ENCODE measurements around the gene ZNF883.
A peak's percentile ranks its signal among the peaks of the same experiment; 100 is the strongest.

GRCh38 chr9:113056191-113057106 is 44.5 kb upstream of the ZNF883 start, which contains the start of gene ZFP37:
- TF ChIP-seq CTCF (IDR thresholded peaks at IDR 0.05): peak in 1 of 6 experiments; percentile 8
- TF ChIP-seq POLR2A (IDR thresholded peaks at IDR 0.05): no peak
- TF ChIP-seq POLR2AphosphoS5 (IDR thresholded peaks at IDR 0.05): peak; percentile 57 to 70
